ENCODE data around the gene MARK3. TPM values are rescaled to one million over a fixed set of nuclear protein-coding genes. Genes with fewer than 3 reads are reported as not detected.

MARK3 gene
- total and polyA plus RNA-seq, 2 of the 4 experiments (the other 2 are of a cell fraction): 78.5 to 80.5 TPM

GRCh38 chr14:103518422-103519042 lies 133.3 kb downstream of the MARK3 start (continued):
- TF ChIP-seq USF2 (IDR thresholded peaks at IDR 0.05; ENCODE audit: low read depth, low read length): no peak

DNA sequence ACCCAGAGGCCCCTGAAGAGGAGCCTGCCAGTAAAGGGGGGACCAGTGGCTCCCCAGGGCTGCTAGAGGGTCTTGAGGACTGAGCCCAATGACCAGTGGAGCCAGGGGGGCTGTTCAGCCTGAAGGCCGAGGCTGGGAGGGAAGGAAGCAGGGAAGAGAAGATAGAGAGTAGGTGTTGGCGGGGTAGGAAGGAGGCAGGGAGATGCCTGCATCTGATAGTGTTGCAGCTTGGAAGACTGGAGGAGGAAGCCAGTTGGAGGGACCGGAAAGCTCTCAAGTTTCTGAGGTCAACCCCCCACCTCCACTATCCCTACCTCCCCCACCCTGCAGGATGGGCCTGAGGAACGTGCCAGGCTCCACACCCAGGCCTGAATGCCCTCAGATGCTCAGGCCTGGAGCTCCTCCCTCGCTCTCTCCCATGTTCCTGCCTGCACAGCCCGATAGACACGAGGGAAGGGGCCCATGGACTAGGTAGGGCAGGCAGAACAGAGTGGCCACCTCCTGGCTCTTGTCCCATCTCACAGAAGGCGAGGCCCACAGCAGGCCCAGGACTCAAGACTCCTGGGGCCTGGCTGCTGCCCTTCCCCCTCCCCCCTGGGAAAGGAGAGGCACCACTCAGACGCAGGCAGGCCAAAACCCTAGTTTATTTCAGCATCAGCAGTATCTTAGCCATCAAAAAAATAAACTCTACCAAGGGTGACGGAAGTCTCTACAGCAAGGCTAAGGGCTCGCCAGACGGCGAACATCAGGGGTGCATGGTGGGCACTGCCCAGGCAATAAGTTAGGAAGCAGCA lies 134.0 kb downstream of the MARK3 start:
- Histone ChIP-seq H2BK120ac (ENCODE audit: low read depth, low read length) (no peak overlapping the region), H2AK5ac (ENCODE audit: low read depth, low read length) (0 out of 2 replicates have a peak overlapping the region, but pooled peaks have one; percentile 12), H2BK15ac (ENCODE audit: low read depth, low read length) (no peak overlapping the region), H4K5ac (ENCODE audit: low read depth, low read length) (no peak overlapping the region), H2BK5ac (ENCODE audit: low read depth, low read length, poor library complexity, severe bottlenecking) (no peak overlapping the region), H3K56ac (ENCODE audit: extremely low read depth, insufficient read depth, low read length) (no peak overlapping the region), H3K4me1 (ENCODE audit: control insufficient read depth, insufficient read depth, low read length) (peaks cover 18% of the 10 kb centered on the region), H3K27me3 (ENCODE audit: control insufficient read depth, insufficient read depth, low read length) (peaks cover 15% of the 10 kb centered on the region), H3K79me1 (ENCODE audit: low read depth in 1 of 2, low read length in 2 of 2) (peaks cover 0 to 5% of the 10 kb centered on the region in 2 experiments; a peak in 1 of 4 replicates), H3K9me3 (ENCODE audit: control insufficient read depth, insufficient read depth, low read length) (no peaks in the 10 kb centered on the region), H4K8ac (ENCODE audit: low read depth in 2 of 2, low read length in 2 of 2) (no peak overlapping the region), H2AFZ (replicated peaks; ENCODE audit: low read length, poor library complexity) (no peak overlapping the region), H3K27ac (ENCODE audit: insufficient read depth, low read length) (no peak overlapping the region), H4K91ac (ENCODE audit: insufficient read depth, low read depth, low read length) (no peak overlapping the region), H3K18ac (ENCODE audit: low read depth, low read length) (no peak overlapping the region), H3K9me1 (ENCODE audit: insufficient read depth, low read length) (no peaks in the 10 kb centered on the region), H3K14ac (replicated peaks; ENCODE audit: low read depth, low read length) (no peak overlapping the region), H3K4ac (ENCODE audit: low read depth, low read length) (no peak overlapping the region), H3K23ac (ENCODE audit: low read depth, low read length) (no peak overlapping the region), H4K20me1 (ENCODE audit: insufficient read depth, low read length) (peaks cover 11% of the 10 kb centered on the region), H3K4me2 (ENCODE audit: low read depth, low read length) (no peak overlapping the region), H2AK9ac (replicated peaks; ENCODE audit: low read depth, low read length, poor library complexity) (peak overlapping the region; percentile 60), H3K36me3 (ENCODE audit: control insufficient read depth, insufficient read depth, low read length) (peaks cover 2% of the 10 kb centered on the region; the same call in 1 of the 2 replicates), H3K9ac (ENCODE audit: low read depth, low read length) (no peak overlapping the region), H2BK20ac (ENCODE audit: low read depth, low read length) (no peak overlapping the region), H3K4me3 (ENCODE audit: insufficient read depth, low read depth, low read length) (no peak overlapping the region)
- POLR2A ChIA-PET (ENCODE audit: unreplicated experiment): no interaction called here
- DNase-seq: no peak
- TF ChIP-seq POLR2A (IDR thresholded peaks at IDR 0.05; ENCODE audit: low read depth, low read length) (no peak), MAZ (IDR thresholded peaks at IDR 0.05; ENCODE audit: borderline replicate concordance, low read depth, low read length) (no peak), NFE2L2 (IDR thresholded peaks at IDR 0.05; ENCODE audit: low read depth, low read length) (no peak), CEBPB (IDR thresholded peaks at IDR 0.05; ENCODE audit: low read depth, low read length) (no peak), CHD1 (IDR thresholded peaks at IDR 0.05; ENCODE audit: low read depth, low read length) (no peak), MAFK (IDR thresholded peaks at IDR 0.05; ENCODE audit: low read depth, low read length) (no peak), FOS (IDR thresholded peaks at IDR 0.05; ENCODE audit: low read depth, low read length) (no peak)
- TF ChIP-seq, protein P1, sequence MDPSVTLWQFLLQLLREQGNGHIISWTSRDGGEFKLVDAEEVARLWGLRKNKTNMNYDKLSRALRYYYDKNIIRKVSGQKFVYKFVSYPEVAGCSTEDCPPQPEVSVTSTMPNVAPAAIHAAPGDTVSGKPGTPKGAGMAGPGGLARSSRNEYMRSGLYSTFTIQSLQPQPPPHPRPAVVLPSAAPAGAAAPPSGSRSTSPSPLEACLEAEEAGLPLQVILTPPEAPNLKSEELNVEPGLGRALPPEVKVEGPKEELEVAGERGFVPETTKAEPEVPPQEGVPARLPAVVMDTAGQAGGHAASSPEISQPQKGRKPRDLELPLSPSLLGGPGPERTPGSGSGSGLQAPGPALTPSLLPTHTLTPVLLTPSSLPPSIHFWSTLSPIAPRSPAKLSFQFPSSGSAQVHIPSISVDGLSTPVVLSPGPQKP (IDR thresholded peaks at IDR 0.05; ENCODE audit: borderline replicate concordance, low read depth, low read length): no peak
- BruUV-seq (replicated peaks): no TSS peak
- CTCF ChIA-PET: interaction anchor here (0.6 to 1.5 kb wide), 6 partner anchors 10 to 44 kb away, joined by 3 to 7 read pairs (median 3); partner anchors contain the start of gene TRMT61A
- 0 out of 2 replicates have a peak, but pooled peaks have one; percentile 0 for ATAC-seq (ENCODE audit: low read depth)
- dilution Hi-C loops (cut with HindIII; ENCODE audit: low sequenced_read_pairs, unreplicated experiment) (no loop called here), in situ Hi-C loops (cut with MboI; ENCODE audit: low sequenced_read_pairs) (no loop called here), intact Hi-C loops (cut with micrococcal nuclease) (no loop called here)
- 62% methylated on average over 6 of the region's 13 CpGs; no CpG with 5 or more reads in 1 of the 2 experiments for WGBS, 2 experiments (ENCODE audit: extremely low coverage in 2 of 2, insufficient read length in 1 of 2)

Measured in IMR-90 (cell line).